HUES6 (cell line): Measurements from ENCODE around the gene USP38.

Experiments
- H3K27ac ChIP-seq: 2 replicates; pipeline ENCODE4 v1.7.0; 2013; ENCODE audit warnings: low read depth, mild to moderate bottlenecking, low read length, inconsistent platforms
- H3K27me3 ChIP-seq: 2 replicates; pipeline ENCODE4 v1.6.1; 2013; ENCODE audit warnings: low read length; ENCODE audit not compliant: control insufficient read depth, insufficient read depth
- H3K36me3 ChIP-seq: 2 replicates; pipeline ENCODE4 v1.6.1; 2013; ENCODE audit warnings: low read length; ENCODE audit not compliant: control insufficient read depth, insufficient read depth
- H3K4me1 ChIP-seq: 2 replicates; pipeline ENCODE4 v1.6.1; 2013; ENCODE audit warnings: low read length; ENCODE audit not compliant: control insufficient read depth, insufficient read depth
- H3K4me3 ChIP-seq: 2 replicates; pipeline ENCODE4 v1.5.1; 2013; ENCODE audit warnings: low read depth, low read length
- H3K9ac ChIP-seq: one replicate; pipeline ENCODE4 v1.6.1; 2013; ENCODE audit warnings: mild to moderate bottlenecking, low read length
- H3K9me3 ChIP-seq: 2 replicates; pipeline ENCODE4 v1.6.1; 2013; ENCODE audit warnings: low read depth, low read length; ENCODE audit not compliant: control insufficient read depth, insufficient read depth

Gene USP38

GRCh38 chr4:143246977-143247376 is 62.3 kb downstream of the USP38 start:
- peaks cover 8% of the 10 kb centered on the region for H3K9me3 ChIP-seq
- H3K27me3 ChIP-seq: no peaks in the 10 kb centered on the region
- H3K4me1 ChIP-seq: peaks cover 10% of the 10 kb centered on the region; the same call in 1 of the 2 replicates
- H3K9ac ChIP-seq: no peak overlapping the region
- H3K4me3 ChIP-seq: no peak overlapping the region
- H3K27ac ChIP-seq: no peak overlapping the region
- no peaks in the 10 kb centered on the region for H3K36me3 ChIP-seq

GRCh38 chr4:143247866-143248265 is 63.1 kb downstream of the USP38 start:
- no peaks in the 10 kb centered on the region for H3K36me3 ChIP-seq
- peaks cover 10% of the 10 kb centered on the region; the same call in 1 of the 2 replicates for H3K4me1 ChIP-seq
- H3K9ac ChIP-seq: no peak overlapping the region
- peaks cover 4% of the 10 kb centered on the region for H3K9me3 ChIP-seq
- no peaks in the 10 kb centered on the region for H3K27me3 ChIP-seq
- H3K4me3 ChIP-seq: no peak overlapping the region
- H3K27ac ChIP-seq: no peak overlapping the region

- Histone ChIP-seq H3K9me3 (no peaks in the 10 kb centered on the region), H3K9ac (no peak overlapping the region), H3K4me3 (no peak overlapping the region), H3K27me3 (no peaks in the 10 kb centered on the region), H3K27ac (no peak overlapping the region), H3K4me1 (peaks cover 10% of the 10 kb centered on the region; the same call in 1 of the 2 replicates), H3K36me3 (no peaks in the 10 kb centered on the region)
Measured at GRCh38 chr4:143248827-143249226, 64.1 kb downstream of the USP38 start.

GRCh38 chr4:143250617-143251016 is 65.9 kb downstream of the USP38 start:
- peaks cover 10% of the 10 kb centered on the region; the same call in 1 of the 2 replicates for H3K4me1 ChIP-seq
- no peaks in the 10 kb centered on the region for H3K27me3 ChIP-seq
- no peak overlapping the region for H3K4me3 ChIP-seq
- H3K9ac ChIP-seq: no peak overlapping the region
- no peak overlapping the region for H3K27ac ChIP-seq
- H3K36me3 ChIP-seq: no peaks in the 10 kb centered on the region
- H3K9me3 ChIP-seq: no peaks in the 10 kb centered on the region

GRCh38 chr4:143251348-143251747 is 66.6 kb downstream of the USP38 start:
- Histone ChIP-seq H3K36me3 (no peaks in the 10 kb centered on the region), H3K9me3 (no peaks in the 10 kb centered on the region), H3K9ac (no peak overlapping the region), H3K27me3 (no peaks in the 10 kb centered on the region), H3K27ac (no peak overlapping the region), H3K4me1 (peaks cover 10% of the 10 kb centered on the region; the same call in 1 of the 2 replicates), H3K4me3 (no peak overlapping the region)

GRCh38 chr4:143251779-143252178 is 67.1 kb downstream of the USP38 start:
- H3K36me3 ChIP-seq: no peaks in the 10 kb centered on the region
- H3K4me3 ChIP-seq: no peak overlapping the region
- no peak overlapping the region for H3K9ac ChIP-seq
- no peak overlapping the region for H3K27ac ChIP-seq
- H3K27me3 ChIP-seq: no peaks in the 10 kb centered on the region
- H3K9me3 ChIP-seq: no peaks in the 10 kb centered on the region
- peaks cover 10% of the 10 kb centered on the region; the same call in 1 of the 2 replicates for H3K4me1 ChIP-seq

GRCh38 chr4:143252478-143252877 is 67.8 kb downstream of the USP38 start:
- H3K27me3 ChIP-seq: no peaks in the 10 kb centered on the region
- no peak overlapping the region for H3K27ac ChIP-seq
- no peaks in the 10 kb centered on the region for H3K36me3 ChIP-seq
- H3K4me1 ChIP-seq: peaks cover 10% of the 10 kb centered on the region; the same call in 1 of the 2 replicates
- H3K9me3 ChIP-seq: no peaks in the 10 kb centered on the region
- no peak overlapping the region for H3K4me3 ChIP-seq
- no peak overlapping the region for H3K9ac ChIP-seq

- no peaks in the 10 kb centered on the region for H3K27me3 ChIP-seq
- H3K4me3 ChIP-seq: no peak overlapping the region
- H3K27ac ChIP-seq: no peak overlapping the region
- no peaks in the 10 kb centered on the region for H3K9me3 ChIP-seq
- peaks cover 10% of the 10 kb centered on the region; the same call in 1 of the 2 replicates for H3K4me1 ChIP-seq
- no peak overlapping the region for H3K9ac ChIP-seq
- no peaks in the 10 kb centered on the region for H3K36me3 ChIP-seq
Measured at GRCh38 chr4:143253166-143253565, 68.4 kb downstream of the USP38 start.

- Histone ChIP-seq H3K9me3 (no peaks in the 10 kb centered on the region), H3K4me3 (no peak overlapping the region), H3K27me3 (no peaks in the 10 kb centered on the region), H3K9ac (no peak overlapping the region), H3K4me1 (peaks cover 10% of the 10 kb centered on the region; the same call in 1 of the 2 replicates), H3K36me3 (no peaks in the 10 kb centered on the region), H3K27ac (no peak overlapping the region)
Measured at GRCh38 chr4:143254491-143255226, 69.9 kb downstream of the USP38 start.

GRCh38 chr4:143256456-143256855 is 71.7 kb downstream of the USP38 start:
- H3K27me3 ChIP-seq: no peaks in the 10 kb centered on the region
- no peaks in the 10 kb centered on the region for H3K4me1 ChIP-seq
- H3K9ac ChIP-seq: no peak overlapping the region

GRCh38 chr4:143257356-143257755 is 72.6 kb downstream of the USP38 start:
- Histone ChIP-seq H3K27me3 (no peaks in the 10 kb centered on the region), H3K36me3 (no peaks in the 10 kb centered on the region), H3K9me3 (no peaks in the 10 kb centered on the region), H3K4me3 (no peak overlapping the region), H3K27ac (no peak overlapping the region), H3K9ac (no peak overlapping the region), H3K4me1 (no peaks in the 10 kb centered on the region)

More at GRCh38 chr4:143256456-143256855, 71.7 kb downstream of the USP38 start:
- Histone ChIP-seq H3K9me3 (no peaks in the 10 kb centered on the region), H3K27ac (no peak overlapping the region), H3K36me3 (no peaks in the 10 kb centered on the region), H3K4me3 (no peak overlapping the region)
